ENCODE results near the gene CTU2.

- TF ChIP-seq CTCF (IDR thresholded peaks at IDR 0.05; ENCODE audit: insufficient read depth, low read depth, low read length) (no peak), EZH2 (IDR thresholded peaks at IDR 0.05; ENCODE audit: insufficient read depth, low read length) (no peak)
Measured at GRCh38 chr16:88676502-88677242, 29.6 kb upstream of the CTU2 start.

All from astrocyte (in vitro differentiated cells and primary cell).